ENCODE data around the gene ST7L. TPM values are rescaled to one million over a fixed set of nuclear protein-coding genes. Genes with fewer than 3 reads are reported as not detected.

Gene ST7L
- total and polyA plus RNA-seq, 10 of the 15 experiments (the other 5 are each of a cell fraction or from before 2014, with no cell fraction given): 3.6 to 13.7 (median 8.9) TPM

DNA sequence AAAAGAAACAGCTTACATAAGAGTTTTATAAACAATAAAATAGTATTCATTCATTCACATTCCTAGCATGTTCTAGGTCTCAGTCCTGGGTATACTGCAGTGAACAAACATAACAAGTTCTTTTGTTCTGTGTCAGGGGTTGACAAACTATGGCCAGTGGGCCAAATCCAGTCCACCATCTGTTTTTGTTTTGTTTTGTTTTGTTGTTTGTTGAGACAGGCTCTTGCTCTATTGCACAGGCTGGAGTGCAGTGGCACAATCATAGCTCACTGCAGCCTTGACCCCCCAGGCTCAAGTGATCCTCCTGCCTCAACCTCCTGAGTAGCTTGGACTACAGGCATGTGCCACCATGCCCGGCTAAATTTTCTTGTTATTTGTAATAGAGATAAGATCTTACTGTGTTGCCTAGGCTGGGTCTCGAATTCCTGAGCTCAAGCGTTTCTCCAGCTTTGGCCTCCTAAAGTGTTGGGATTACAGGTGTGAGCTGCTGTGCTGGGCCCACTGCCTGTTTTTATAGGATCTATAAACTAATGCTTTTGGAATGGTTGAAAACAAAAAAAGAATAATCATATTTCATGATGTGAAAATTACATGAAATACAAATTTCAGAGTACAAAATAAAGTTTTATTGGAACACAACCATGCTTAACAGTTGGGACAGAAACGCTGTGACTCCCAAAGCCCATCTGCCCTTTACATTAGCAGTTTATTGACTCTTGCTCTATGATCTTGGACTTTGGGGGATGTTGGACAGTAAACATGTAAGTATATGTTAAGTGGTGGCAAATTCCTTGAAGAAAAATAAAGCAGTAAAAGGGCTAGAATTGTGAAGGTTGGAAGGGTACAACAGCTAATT, 18.5 kb upstream of the ST7L start:
- CTCF ChIA-PET: interaction anchor here (0.8 to 3.0 kb wide), 8 partner anchors 10 to 435 kb away, joined by 3 to 13 read pairs (median 5); partner anchors contain the start of gene LRIG2
- H4K20me1 ChIP-seq (ENCODE audit: control insufficient read depth, insufficient read depth): peaks cover 8% of the 10 kb centered on the region; the same call in 1 of the 2 replicates
- H3K27ac ChIP-seq (ENCODE audit: control insufficient read depth, insufficient read depth): peak overlapping the region; percentile 48; the same call in 1 of the 2 replicates
- no peak overlapping the region for H2AFZ ChIP-seq (ENCODE audit: control insufficient read depth, low read depth, low read length)
- H3K79me2 ChIP-seq (ENCODE audit: control insufficient read depth, insufficient read depth, low read length): peaks cover 79% of the 10 kb centered on the region
- H3K4me1 ChIP-seq (ENCODE audit: control insufficient read depth, insufficient read depth, low read length): peaks cover 27% of the 10 kb centered on the region
- in situ Hi-C loops (cut with MboI): no loop called here
- peaks cover 0 to 10% of the 10 kb centered on the region in 2 experiments; a peak in 1 of 4 replicates for H3K36me3 ChIP-seq (ENCODE audit: control insufficient read depth in 2 of 2, insufficient read depth in 2 of 2, low read length in 1 of 2)
- peak; percentile 81; the same call in 1 of the 2 replicates for TF ChIP-seq ZBTB40 (IDR thresholded peaks at IDR 0.05; ENCODE audit: borderline replicate concordance)
- TF ChIP-seq JUND (IDR thresholded peaks at IDR 0.05; ENCODE audit: low read depth, low read length): no peak
- FAIRE-seq (no peak), DNase-seq (ENCODE audit: low read depth, low spot score) (no peak), ATAC-seq (no peak)
- H3K9ac ChIP-seq (ENCODE audit: control insufficient read depth, insufficient read depth, low read length): no peak overlapping the region
- SMC1A ChIA-PET (ENCODE audit: uncharacterized antibody, unreplicated experiment): interaction anchor here (0.6 to 4.1 kb wide), 17 partner anchors 8 to 923 kb away, joined by 3 to 24 read pairs (median 4); no protein-coding TSS in a partner anchor
- intact Hi-C loops (cut with micrococcal nuclease; ENCODE audit: unreplicated experiment): no loop called here
- 73% methylated on average over 4 of the region's 4 CpGs for WGBS (ENCODE audit: insufficient coverage, insufficient replicate concordance, low lambda C conversion rate, missing lambda C conversion rate)
- H3K4me3 ChIP-seq: no peak overlapping the region
- H3K27me3 ChIP-seq (replicated peaks in 1 of 2; ENCODE audit: control insufficient read depth in 2 of 2, insufficient read depth in 2 of 2, low read length in 1 of 2): no peaks in the 10 kb centered on the region
- BruUV-seq (replicated peaks): no TSS peak
- POLR2A ChIA-PET: interaction anchor here (0.6 to 2.3 kb wide), 7 partner anchors 9 to 71 kb away, joined by 3 to 8 read pairs (median 3); partner anchors contain the start of genes CAPZA1, MOV10 and ST7L
- 0 out of 2 replicates have a peak overlapping the region, but pooled peaks have one; percentile 9 for H3K4me2 ChIP-seq (ENCODE audit: control insufficient read depth, insufficient read depth)
- no peaks in the 10 kb centered on the region for H3K9me3 ChIP-seq (replicated peaks; ENCODE audit: control insufficient read depth, insufficient read depth, low read length)
- RAD21 ChIA-PET (ENCODE audit: unreplicated experiment): interaction anchor here (0.8 to 3.6 kb wide), 7 partner anchors 15 to 246 kb away, joined by 3 to 23 read pairs (median 7); partner anchors contain the start of gene MOV10

Measured in GM12878 (cell line).